Smooth muscle cell (in vitro differentiated cells): ENCODE data around the gene PTPRN2. TPM values are rescaled to one million over a fixed set of nuclear protein-coding genes. Genes with fewer than 3 reads are reported as not detected.

Experiments used
- DNase-seq: peaks from one replicate; lab custom pipeline; 2025; ENCODE audit not compliant: unreplicated experiment; lab: John Stamatoyannopoulos, UW
- H2AFZ ChIP-seq: fragments of 200-600 bp; sonication (generic); 2 replicates; pipeline ENCODE4 v1.6.0; 2016; ENCODE audit warnings: antibody characterized with exemption, low read depth, mild to moderate bottlenecking
- H3F3A ChIP-seq: fragments of 200-600 bp; sonication (generic); 2 replicates; pipeline ENCODE4 v1.6.0; 2017; ENCODE audit warnings: antibody characterized with exemption, low read depth
- H3K27ac ChIP-seq: fragments of 200-600 bp; sonication (generic); 2 replicates; pipeline ENCODE4 v1.5.1; 2016; ENCODE audit warnings: low read depth, mild to moderate bottlenecking
- H3K27me3 ChIP-seq: fragments of 200-600 bp; sonication (generic); 2 replicates; pipeline ENCODE4 v1.6.1; 2016; ENCODE audit warnings: low read depth, mild to moderate bottlenecking
- H3K36me3 ChIP-seq: fragments of 200-600 bp; sonication (generic); 2 replicates; pipeline ENCODE4 v1.5.1; 2016; ENCODE audit warnings: low read depth
- H3K4me1 ChIP-seq: fragments of 200-600 bp; sonication (generic); 2 replicates; pipeline ENCODE4 v1.5.1; 2016; ENCODE audit warnings: low read depth
- H3K4me2 ChIP-seq: fragments of 200-600 bp; sonication (generic); 2 replicates; pipeline ENCODE4 v1.6.0; 2016; ENCODE audit warnings: mild to moderate bottlenecking
- H3K4me3 ChIP-seq: fragments of 200-600 bp; sonication (generic); 2 replicates; pipeline ENCODE4 v1.5.1; 2016; ENCODE audit warnings: mild to moderate bottlenecking
- H3K79me2 ChIP-seq: fragments of 200-600 bp; sonication (generic); 2 replicates; pipeline ENCODE4 v1.6.0; 2016; ENCODE audit warnings: low read depth, mild to moderate bottlenecking
- H3K9ac ChIP-seq: fragments of 200-600 bp; sonication (generic); 2 replicates; pipeline ENCODE4 v1.6.0; 2016; ENCODE audit warnings: low read depth
- H3K9me3 ChIP-seq: fragments of 200-600 bp; sonication (generic); replicated peaks from 2 replicates; pipeline ENCODE4 v1.5.1; 2016; ENCODE audit warnings: low read depth
- H4K20me1 ChIP-seq: fragments of 200-600 bp; sonication (generic); 2 replicates; pipeline ENCODE4 v1.6.0; 2016; ENCODE audit warnings: low read depth
- WGBS: methylation state at CpG from one replicate; pipeline ENCODE4 v1.1.7; 2016; ENCODE audit warnings: low lambda C conversion rate; 5-methylcytosine and 5-hydroxymethylcytosine counted together
- polyA plus RNA-seq: library from polyadenylated mRNA; unstranded; fragments of >200 nt; fragmentation: Nextera tagmentation; extraction: Ambion mirVana; gene quantifications from 2 replicates; pipeline ENCODE4 v1.2.1, GENCODE V29; 2016
- total RNA-seq: library from RNA; depleted of rRNA; stranded (reverse); fragments of >200 nt; gene quantifications from 2 replicates; pipeline ENCODE4 v1.2.3, GENCODE V29; 2014
- TF ChIP-seq, protein P1 (sequence below): fragments of 200-600 bp; sonication (generic); IDR thresholded peaks from 2 replicates; pipeline ENCODE4 v1.5.1; 2017; ENCODE audit warnings: borderline replicate concordance, mild to moderate bottlenecking, antibody characterized with exemption; ENCODE audit not compliant: insufficient read depth, poor library complexity, severe bottlenecking

The PTPRN2 gene
- total and polyA plus RNA-seq, 2 experiments from 2014 or later = 0.09 to 0.87 TPM

- Histone ChIP-seq H3K36me3 (no peaks in the 10 kb centered on the region), H3K9ac (no peak overlapping the region), H3F3A (no peaks in the 10 kb centered on the region), H3K27me3 (no peaks in the 10 kb centered on the region), H3K9me3 (no peaks in the 10 kb centered on the region), H2AFZ (no peak overlapping the region), H4K20me1 (no peaks in the 10 kb centered on the region), H3K4me1 (no peaks in the 10 kb centered on the region), H3K79me2 (no peaks in the 10 kb centered on the region), H3K27ac (no peak overlapping the region), H3K4me3 (no peak overlapping the region), H3K4me2 (no peak overlapping the region)
- TF ChIP-seq, protein P1, sequence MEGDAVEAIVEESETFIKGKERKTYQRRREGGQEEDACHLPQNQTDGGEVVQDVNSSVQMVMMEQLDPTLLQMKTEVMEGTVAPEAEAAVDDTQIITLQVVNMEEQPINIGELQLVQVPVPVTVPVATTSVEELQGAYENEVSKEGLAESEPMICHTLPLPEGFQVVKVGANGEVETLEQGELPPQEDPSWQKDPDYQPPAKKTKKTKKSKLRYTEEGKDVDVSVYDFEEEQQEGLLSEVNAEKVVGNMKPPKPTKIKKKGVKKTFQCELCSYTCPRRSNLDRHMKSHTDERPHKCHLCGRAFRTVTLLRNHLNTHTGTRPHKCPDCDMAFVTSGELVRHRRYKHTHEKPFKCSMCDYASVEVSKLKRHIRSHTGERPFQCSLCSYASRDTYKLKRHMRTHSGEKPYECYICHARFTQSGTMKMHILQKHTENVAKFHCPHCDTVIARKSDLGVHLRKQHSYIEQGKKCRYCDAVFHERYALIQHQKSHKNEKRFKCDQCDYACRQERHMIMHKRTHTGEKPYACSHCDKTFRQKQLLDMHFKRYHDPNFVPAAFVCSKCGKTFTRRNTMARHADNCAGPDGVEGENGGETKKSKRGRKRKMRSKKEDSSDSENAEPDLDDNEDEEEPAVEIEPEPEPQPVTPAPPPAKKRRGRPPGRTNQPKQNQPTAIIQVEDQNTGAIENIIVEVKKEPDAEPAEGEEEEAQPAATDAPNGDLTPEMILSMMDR = no peak
- 91% methylated on average over 15 of the region's 15 CpGs for WGBS
- no peak for DNase-seq
These were observed 164.6 kb downstream of the PTPRN2 start for GRCh38 chr7:158422887-158423560.

DNA sequence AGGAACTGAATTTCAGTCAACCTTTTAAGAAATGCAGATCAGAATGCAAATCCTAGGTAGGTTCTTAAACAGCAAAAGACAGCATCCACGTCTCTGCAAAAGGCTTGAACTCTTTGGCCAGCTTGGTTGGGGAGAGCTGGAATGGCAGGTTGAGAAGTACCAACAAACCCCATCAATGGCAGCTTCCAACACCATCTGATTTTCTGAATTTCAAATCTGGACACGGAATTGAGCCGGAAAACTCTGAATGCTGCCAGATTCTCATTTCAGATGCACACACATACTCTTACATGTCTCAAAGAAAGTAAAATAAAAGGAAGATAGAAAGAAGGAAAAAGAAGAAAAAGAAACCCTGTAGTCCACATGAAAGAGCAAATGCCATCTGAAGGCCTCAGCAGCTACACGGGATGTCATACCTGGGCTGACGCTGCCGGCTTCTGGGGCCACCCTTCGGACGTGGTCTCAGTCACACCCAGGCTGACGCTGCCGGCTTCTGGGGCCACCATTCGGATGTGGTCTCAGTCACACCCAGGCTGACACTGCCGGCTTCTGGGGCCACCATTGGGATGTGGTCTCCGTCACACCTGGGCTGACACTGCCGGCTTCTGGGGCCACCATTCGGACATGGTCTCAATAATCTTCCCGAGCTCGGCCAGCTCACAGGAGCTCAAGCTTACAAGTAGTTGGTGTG is 165.3 kb downstream of the PTPRN2 start:
- H3F3A ChIP-seq = no peaks in the 10 kb centered on the region
- H3K79me2 ChIP-seq = no peaks in the 10 kb centered on the region
- no peaks in the 10 kb centered on the region for H3K27me3 ChIP-seq
- no peak overlapping the region for H3K4me3 ChIP-seq
- no peak overlapping the region for H3K27ac ChIP-seq
- TF ChIP-seq, protein P1 = no peak
- H3K4me1 ChIP-seq = no peaks in the 10 kb centered on the region
- H3K4me2 ChIP-seq = no peak overlapping the region
- no peaks in the 10 kb centered on the region for H3K9me3 ChIP-seq
- no peaks in the 10 kb centered on the region for H4K20me1 ChIP-seq
- H2AFZ ChIP-seq = no peak overlapping the region
- H3K9ac ChIP-seq = no peak overlapping the region
- WGBS = 92% methylated on average over 17 of the region's 17 CpGs
- DNase-seq = no peak
- no peaks in the 10 kb centered on the region for H3K36me3 ChIP-seq

- Histone ChIP-seq H3K27ac (no peak overlapping the region), H4K20me1 (no peaks in the 10 kb centered on the region), H3K36me3 (no peaks in the 10 kb centered on the region), H3F3A (no peaks in the 10 kb centered on the region), H3K4me3 (no peak overlapping the region), H3K4me2 (no peak overlapping the region), H2AFZ (no peak overlapping the region), H3K9me3 (no peaks in the 10 kb centered on the region), H3K79me2 (no peaks in the 10 kb centered on the region), H3K4me1 (no peaks in the 10 kb centered on the region), H3K9ac (no peak overlapping the region), H3K27me3 (no peaks in the 10 kb centered on the region)
- no peak for DNase-seq
- TF ChIP-seq, protein P1 = no peak
- WGBS = 89% methylated on average over 7 of the region's 7 CpGs
These were observed 166.3 kb downstream of the PTPRN2 start for GRCh38 chr7:158421361-158421760.
